ENCODE results near the gene OTOP1. TPM values are rescaled to one million over a fixed set of nuclear protein-coding genes. Genes with fewer than 3 reads are reported as not detected.
"Not testable (repeated sequence)": the region's sequence is repeated elsewhere in the genome, so short reads cannot be mapped to it uniquely, and the experiment has no call there.

Gene OTOP1
- total and polyA plus RNA-seq, 2 experiments from 2014 or later, result not detected

GRCh38 chr4:4249866-4250265, 23.1 kb upstream of the OTOP1 start (continued):
- no peak for TF ChIP-seq ZNF462 (CRISPR knock-in tag; IDR thresholded peaks at IDR 0.05)
- no peak for TF ChIP-seq REST (IDR thresholded peaks at IDR 0.05; ENCODE audit: unreplicated experiment)
- TF ChIP-seq EZH2 (IDR thresholded peaks at IDR 0.05; ENCODE audit: low read depth, unreplicated experiment), result no peak
- no peak for TF ChIP-seq POLR2AphosphoS5 (IDR thresholded peaks at IDR 0.05; ENCODE audit: low read depth)
- no peak for TF ChIP-seq CREB1 (CRISPR knock-in tag; IDR thresholded peaks at IDR 0.05; ENCODE audit: low read depth)
- no peak for TF ChIP-seq ZNF114 (CRISPR knock-in tag; IDR thresholded peaks at IDR 0.05)
- no peak for TF ChIP-seq STAT1 (IDR thresholded peaks at IDR 0.05; ENCODE audit: unreplicated experiment)
- TF ChIP-seq NANOG (IDR thresholded peaks at IDR 0.05; ENCODE audit: borderline replicate concordance), result no peak
- no peak for TF ChIP-seq ZNF331 (CRISPR knock-in tag; IDR thresholded peaks at IDR 0.05; ENCODE audit: low read depth)

GRCh38 chr4:4249342-4249741, 22.6 kb upstream of the OTOP1 start:
- H3K9me3 Mint-ChIP-seq; H4K20me1 ChIP-seq (replicated peaks; ENCODE audit: insufficient read depth); H3K36me3 ChIP-seq (ENCODE audit: insufficient read depth); H3K9me2 ChIP-seq (ENCODE audit: insufficient read depth); H3K27me3 Mint-ChIP-seq (ENCODE audit: insufficient read depth, low read depth, poor library complexity); H3K27ac Mint-ChIP-seq; ATAC-seq; H3F3A ChIP-seq (replicated peaks; ENCODE audit: low read depth); H3K4me1 ChIP-seq (ENCODE audit: insufficient read depth); H3K27me3 ChIP-seq (ENCODE audit: insufficient read depth); H3K79me2 ChIP-seq (replicated peaks; ENCODE audit: insufficient read depth); H2AFZ ChIP-seq; DNase-seq (ENCODE audit: low spot score); H3K27ac ChIP-seq (ENCODE audit: low read depth): not testable (repeated sequence)
- Mint-ChIP-seq H3K36me3 (ENCODE audit: low read depth) (peaks cover 11% of the 10 kb centered on the region; the same call in 2 of the 3 replicates), H3K4me1 (peaks cover 11% of the 10 kb centered on the region), H3K4me3 (peak overlapping the region; percentile 91)
- peak overlapping the region; percentile 94 for H3K4me2 ChIP-seq
- H3K4me3 ChIP-seq, result peak overlapping the region; percentile 89
